HepG2 (cell line): ENCODE measurements around the gene ISOC2. TPM values are rescaled to one million over a fixed set of nuclear protein-coding genes. Genes with fewer than 3 reads are reported as not detected.

Experiments
- AGO1 ChIP-seq: fragments of 200-400 bp; formaldehyde crosslinking; IDR thresholded peaks from 2 replicates; pipeline ENCODE4 v1.6.1; 2017; ENCODE audit warnings: mild to moderate bottlenecking, low read depth, low read length, moderate library complexity; ENCODE audit not compliant: poor library complexity, severe bottlenecking
- HDAC1 ChIP-seq: sonication (generic); formaldehyde crosslinking; IDR thresholded peaks from 2 replicates; pipeline ENCODE4 v1.5.1; 2020; ENCODE audit warnings: mild to moderate bottlenecking, missing genetic modification reagents
- KLF9 ChIP-seq: IDR thresholded peaks from 2 replicates; pipeline ENCODE4 v1.6.1; 2016; ENCODE audit warnings: low read depth
- MAZ ChIP-seq, 2 experiments: sonication (generic) in 1 of 2; formaldehyde crosslinking in 1 of 2; IDR thresholded peaks; 2 replicates each; pipeline versions ENCODE4 v1.5.0 to v1.6.1; 2012 to 2020; ENCODE audit warnings: low read depth in 2 of 2, mild to moderate bottlenecking in 2 of 2, borderline replicate concordance in 1 of 2, improper control_type of control experiment in 1 of 2, low read length in 1 of 2, missing genetic modification reagents in 1 of 2, moderate library complexity in 1 of 2
- POLR2A ChIP-seq, 2 experiments: IDR thresholded peaks; 2 replicates each; pipeline ENCODE4 v1.6.1; 2011; ENCODE audit warnings: low read depth in 2 of 2, low read length in 2 of 2, mild to moderate bottlenecking in 1 of 2, moderate library complexity in 1 of 2; ENCODE audit not compliant: insufficient read depth in 1 of 2
- SMAD1 ChIP-seq: sonication (generic); formaldehyde crosslinking; IDR thresholded peaks from 2 replicates; pipeline ENCODE4 v1.4.0; 2020; ENCODE audit warnings: missing genetic modification reagents, low read depth, mild to moderate bottlenecking, borderline replicate concordance
- SNRNP70 ChIP-seq: fragments of 200-400 bp; formaldehyde crosslinking; IDR thresholded peaks from 2 replicates; pipeline ENCODE4 v1.6.1; 2017; ENCODE audit warnings: mild to moderate bottlenecking, low read depth, low read length, moderate library complexity
- ZEB1 ChIP-seq: IDR thresholded peaks from 2 replicates; pipeline ENCODE4 v1.6.1; 2012; ENCODE audit warnings: mild to moderate bottlenecking, low read depth, inconsistent platforms; ENCODE audit not compliant: insufficient replicate concordance
- ZNF160 ChIP-seq: sonication (generic); formaldehyde crosslinking; IDR thresholded peaks from 2 replicates; pipeline ENCODE4 v1.8.0; 2022; ENCODE audit warnings: mild to moderate bottlenecking, inconsistent platforms, missing genetic modification reagents
- ZNF891 ChIP-seq: sonication (generic); formaldehyde crosslinking; IDR thresholded peaks from 2 replicates; pipeline ENCODE4 v1.5.0; 2020; ENCODE audit warnings: mild to moderate bottlenecking, missing genetic modification reagents
- polyA plus RNA-seq, 8 experiments: library from polyadenylated mRNA; depleted of rRNA in 3 of 8; stranded (reverse) in 7 of 8; unstranded in 1 of 8; fragments of >200 nt; fragmentation: Illumina TruSeq in 4 of 8; extraction: Trizol in 4 of 8; gene quantifications; 2 replicates each; pipeline versions ENCODE4 v1.2.1 to v1.2.3, GENCODE V29; 2011 to 2016; ENCODE audit warnings: low read depth in 4 of 8, missing spikeins in 1 of 8, mixed read lengths in 1 of 8; ENCODE audit not compliant: insufficient read depth in 1 of 8
- total RNA-seq, 5 experiments: library from RNA; depleted of rRNA; stranded (reverse); fragments of >200 nt; fragmentation: Illumina TruSeq; extraction: Trizol; gene quantifications; 2 replicates each; pipeline ENCODE4 v1.2.3, GENCODE V29; 2016; ENCODE audit warnings: low read depth in 1 of 5
- TF ChIP-seq, protein P1 (sequence below): sonication (generic); formaldehyde crosslinking; IDR thresholded peaks from 2 replicates; pipeline ENCODE4 v1.5.1; 2020; ENCODE audit warnings: mild to moderate bottlenecking, missing genetic modification reagents, borderline replicate concordance
- TF ChIP-seq, protein P2 (sequence below): sonication (generic); formaldehyde crosslinking; IDR thresholded peaks from 2 replicates; pipeline ENCODE4 v1.5.0; 2020; ENCODE audit warnings: mild to moderate bottlenecking, missing genetic modification reagents

The ISOC2 gene
- total and polyA plus RNA-seq, 2 of the 13 experiments (the other 11 are each of a cell fraction or from before 2014, with no cell fraction given), result 76.8 to 105 TPM

DNA sequence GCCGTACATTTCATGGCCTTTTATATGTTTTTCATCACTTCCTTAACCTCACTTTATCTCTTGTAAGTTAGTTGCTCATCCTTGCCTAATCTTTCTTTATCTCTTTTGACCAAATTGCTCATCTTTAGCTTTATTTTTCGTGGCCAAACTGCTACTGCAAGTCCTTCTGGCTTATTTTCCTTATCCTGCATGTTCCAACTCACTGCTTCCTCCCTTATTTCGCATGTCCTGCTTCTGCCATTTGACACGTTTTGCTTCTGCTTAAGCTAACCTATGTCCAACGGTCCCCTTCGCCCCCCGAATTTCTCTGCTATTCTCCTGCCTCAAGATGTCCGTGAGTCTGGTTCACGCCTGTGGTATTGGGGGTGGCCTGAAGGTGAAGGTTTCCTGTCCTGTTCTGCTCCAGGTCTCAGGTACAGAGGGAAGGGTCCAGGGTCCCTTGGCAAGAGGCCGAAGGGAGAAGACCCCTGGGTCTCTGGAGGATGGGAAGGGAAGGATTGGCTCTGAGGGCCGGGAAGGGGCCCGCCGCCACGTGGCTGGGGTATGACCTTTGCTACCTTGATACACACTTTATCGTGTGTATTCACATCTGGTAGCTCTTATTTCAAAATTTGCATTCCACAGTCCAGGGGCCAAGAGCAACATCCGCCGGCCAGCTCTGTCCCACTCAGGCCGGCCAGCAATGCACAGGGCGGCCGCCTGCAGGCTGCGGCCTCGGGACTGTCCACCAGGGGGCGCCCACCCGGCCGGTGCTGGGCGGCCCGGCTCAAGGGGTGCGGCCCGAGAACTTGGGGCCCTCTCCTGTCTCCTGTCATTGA, 6.0 kb upstream of the ISOC2 start (continued):
- TF ChIP-seq, protein P1, sequence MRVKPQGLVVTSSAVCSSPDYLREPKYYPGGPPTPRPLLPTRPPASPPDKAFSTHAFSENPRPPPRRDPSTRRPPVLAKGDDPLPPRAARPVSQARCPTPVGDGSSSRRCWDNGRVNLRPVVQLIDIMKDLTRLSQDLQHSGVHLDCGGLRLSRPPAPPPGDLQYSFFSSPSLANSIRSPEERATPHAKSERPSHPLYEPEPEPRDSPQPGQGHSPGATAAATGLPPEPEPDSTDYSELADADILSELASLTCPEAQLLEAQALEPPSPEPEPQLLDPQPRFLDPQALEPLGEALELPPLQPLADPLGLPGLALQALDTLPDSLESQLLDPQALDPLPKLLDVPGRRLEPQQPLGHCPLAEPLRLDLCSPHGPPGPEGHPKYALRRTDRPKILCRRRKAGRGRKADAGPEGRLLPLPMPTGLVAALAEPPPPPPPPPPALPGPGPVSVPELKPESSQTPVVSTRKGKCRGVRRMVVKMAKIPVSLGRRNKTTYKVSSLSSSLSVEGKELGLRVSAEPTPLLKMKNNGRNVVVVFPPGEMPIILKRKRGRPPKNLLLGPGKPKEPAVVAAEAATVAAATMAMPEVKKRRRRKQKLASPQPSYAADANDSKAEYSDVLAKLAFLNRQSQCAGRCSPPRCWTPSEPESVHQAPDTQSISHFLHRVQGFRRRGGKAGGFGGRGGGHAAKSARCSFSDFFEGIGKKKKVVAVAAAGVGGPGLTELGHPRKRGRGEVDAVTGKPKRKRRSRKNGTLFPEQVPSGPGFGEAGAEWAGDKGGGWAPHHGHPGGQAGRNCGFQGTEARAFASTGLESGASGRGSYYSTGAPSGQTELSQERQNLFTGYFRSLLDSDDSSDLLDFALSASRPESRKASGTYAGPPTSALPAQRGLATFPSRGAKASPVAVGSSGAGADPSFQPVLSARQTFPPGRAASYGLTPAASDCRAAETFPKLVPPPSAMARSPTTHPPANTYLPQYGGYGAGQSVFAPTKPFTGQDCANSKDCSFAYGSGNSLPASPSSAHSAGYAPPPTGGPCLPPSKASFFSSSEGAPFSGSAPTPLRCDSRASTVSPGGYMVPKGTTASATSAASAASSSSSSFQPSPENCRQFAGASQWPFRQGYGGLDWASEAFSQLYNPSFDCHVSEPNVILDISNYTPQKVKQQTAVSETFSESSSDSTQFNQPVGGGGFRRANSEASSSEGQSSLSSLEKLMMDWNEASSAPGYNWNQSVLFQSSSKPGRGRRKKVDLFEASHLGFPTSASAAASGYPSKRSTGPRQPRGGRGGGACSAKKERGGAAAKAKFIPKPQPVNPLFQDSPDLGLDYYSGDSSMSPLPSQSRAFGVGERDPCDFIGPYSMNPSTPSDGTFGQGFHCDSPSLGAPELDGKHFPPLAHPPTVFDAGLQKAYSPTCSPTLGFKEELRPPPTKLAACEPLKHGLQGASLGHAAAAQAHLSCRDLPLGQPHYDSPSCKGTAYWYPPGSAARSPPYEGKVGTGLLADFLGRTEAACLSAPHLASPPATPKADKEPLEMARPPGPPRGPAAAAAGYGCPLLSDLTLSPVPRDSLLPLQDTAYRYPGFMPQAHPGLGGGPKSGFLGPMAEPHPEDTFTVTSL (CRISPR knock-in tag), result no peak
- TF ChIP-seq MAZ (IDR thresholded peaks at IDR 0.05; ENCODE audit: borderline replicate concordance, low read depth, low read length), result no peak
- peak; percentile 61 for TF ChIP-seq MAZ (CRISPR knock-in tag; IDR thresholded peaks at IDR 0.05; ENCODE audit: low read depth)
- no peak for TF ChIP-seq POLR2A (IDR thresholded peaks at IDR 0.05; ENCODE audit: insufficient read depth in 1 of 2, low read depth in 2 of 2, low read length in 2 of 2)
- peak; percentile 29 for TF ChIP-seq ZEB1
- TF ChIP-seq, protein P2, sequence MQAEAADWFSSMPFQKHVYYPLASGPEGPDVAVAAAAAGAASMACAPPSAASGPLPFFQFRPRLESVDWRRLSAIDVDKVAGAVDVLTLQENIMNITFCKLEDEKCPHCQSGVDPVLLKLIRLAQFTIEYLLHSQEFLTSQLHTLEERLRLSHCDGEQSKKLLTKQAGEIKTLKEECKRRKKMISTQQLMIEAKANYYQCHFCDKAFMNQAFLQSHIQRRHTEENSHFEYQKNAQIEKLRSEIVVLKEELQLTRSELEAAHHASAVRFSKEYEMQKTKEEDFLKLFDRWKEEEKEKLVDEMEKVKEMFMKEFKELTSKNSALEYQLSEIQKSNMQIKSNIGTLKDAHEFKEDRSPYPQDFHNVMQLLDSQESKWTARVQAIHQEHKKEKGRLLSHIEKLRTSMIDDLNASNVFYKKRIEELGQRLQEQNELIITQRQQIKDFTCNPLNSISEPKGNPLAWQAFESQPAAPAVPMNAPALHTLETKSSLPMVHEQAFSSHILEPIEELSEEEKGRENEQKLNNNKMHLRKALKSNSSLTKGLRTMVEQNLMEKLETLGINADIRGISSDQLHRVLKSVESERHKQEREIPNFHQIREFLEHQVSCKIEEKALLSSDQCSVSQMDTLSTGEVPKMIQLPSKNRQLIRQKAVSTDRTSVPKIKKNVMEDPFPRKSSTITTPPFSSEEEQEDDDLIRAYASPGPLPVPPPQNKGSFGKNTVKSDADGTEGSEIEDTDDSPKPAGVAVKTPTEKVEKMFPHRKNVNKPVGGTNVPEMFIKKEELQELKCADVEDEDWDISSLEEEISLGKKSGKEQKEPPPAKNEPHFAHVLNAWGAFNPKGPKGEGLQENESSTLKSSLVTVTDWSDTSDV (CRISPR knock-in tag), result no peak
- TF ChIP-seq ZNF891 (CRISPR knock-in tag), result no peak
- TF ChIP-seq ZNF160, result no peak
- TF ChIP-seq KLF9 (CRISPR knock-in tag), result no peak
- no peak for TF ChIP-seq SNRNP70
- no peak for TF ChIP-seq SMAD1 (CRISPR knock-in tag)
- TF ChIP-seq HDAC1, result 0 out of 2 replicates have a peak, but pooled peaks have one; percentile 41
- no peak for TF ChIP-seq AGO1
